ENCODE measurements around the gene DENND2C.
A peak's percentile ranks its signal among the peaks of the same experiment; 100 is the strongest.
"Not testable (repeated sequence)": the region's sequence is repeated elsewhere in the genome, so short reads cannot be mapped to it uniquely, and the experiment has no call there.

The DENND2C gene

GRCh38 chr1:114594046-114594445 lies 75.8 kb downstream of the DENND2C start:
- H3K27ac ChIP-seq (ENCODE audit: low read length): no peak overlapping the region
- H3K9me3 ChIP-seq (ENCODE audit: control insufficient read depth in 1 of 2, low read length in 2 of 2): no peaks in the 10 kb centered on the region
- H3K27me3 ChIP-seq (ENCODE audit: low read depth, low read length): no peaks in the 10 kb centered on the region
- no peak overlapping the region for H3K4me3 ChIP-seq (ENCODE audit: low read depth in 1 of 2, low read length in 2 of 2)
- H3K4me1 ChIP-seq (ENCODE audit: control insufficient read depth in 1 of 2, insufficient read depth in 2 of 2, low read length in 2 of 2): no peaks in the 10 kb centered on the region
- peaks cover 4 to 20% of the 10 kb centered on the region in 2 donors for H3K36me3 ChIP-seq (ENCODE audit: control insufficient read depth in 1 of 2, insufficient read depth in 2 of 2, low read length in 2 of 2)

GRCh38 chr1:114589122-114589521 lies 80.7 kb downstream of the DENND2C start:
- Histone ChIP-seq H3K27ac (ENCODE audit: low read length) (no peak overlapping the region), H3K9me3 (ENCODE audit: control insufficient read depth in 1 of 2, low read length in 2 of 2) (no peaks in the 10 kb centered on the region), H3K27me3 (ENCODE audit: low read depth, low read length) (no peaks in the 10 kb centered on the region), H3K4me1 (ENCODE audit: control insufficient read depth in 1 of 2, insufficient read depth in 2 of 2, low read length in 2 of 2) (no peaks in the 10 kb centered on the region), H3K4me3 (ENCODE audit: low read depth in 1 of 2, low read length in 2 of 2) (no peak overlapping the region), H3K36me3 (ENCODE audit: control insufficient read depth in 1 of 2, insufficient read depth in 2 of 2, low read length in 2 of 2) (peaks cover 3 to 23% of the 10 kb centered on the region in 2 donors)

GRCh38 chr1:114588196-114588689 lies 81.6 kb downstream of the DENND2C start:
- Histone ChIP-seq H3K9me3 (ENCODE audit: control insufficient read depth in 1 of 2, low read length in 2 of 2) (no peaks in the 10 kb centered on the region), H3K27ac (ENCODE audit: low read length) (no peak overlapping the region), H3K4me1 (ENCODE audit: control insufficient read depth in 1 of 2, insufficient read depth in 2 of 2, low read length in 2 of 2) (no peaks in the 10 kb centered on the region), H3K27me3 (ENCODE audit: low read depth, low read length) (no peaks in the 10 kb centered on the region), H3K36me3 (ENCODE audit: control insufficient read depth in 1 of 2, insufficient read depth in 2 of 2, low read length in 2 of 2) (peaks cover 0 to 15% of the 10 kb centered on the region in 2 donors), H3K4me3 (ENCODE audit: low read depth in 1 of 2, low read length in 2 of 2) (no peak overlapping the region)

- Histone ChIP-seq H3K9me3 (ENCODE audit: control insufficient read depth in 1 of 2, low read length in 2 of 2) (no peaks in the 10 kb centered on the region), H3K27ac (ENCODE audit: low read length) (no peak overlapping the region), H3K4me3 (ENCODE audit: low read depth in 1 of 2, low read length in 2 of 2) (no peak overlapping the region), H3K36me3 (ENCODE audit: control insufficient read depth in 1 of 2, insufficient read depth in 2 of 2, low read length in 2 of 2) (peaks cover 0 to 11% of the 10 kb centered on the region in 2 donors), H3K27me3 (ENCODE audit: low read depth, low read length) (no peaks in the 10 kb centered on the region), H3K4me1 (ENCODE audit: control insufficient read depth in 1 of 2, insufficient read depth in 2 of 2, low read length in 2 of 2) (peaks cover 0 to under 1% of the 10 kb centered on the region in 2 donors)
Measured at GRCh38 chr1:114587203-114587991, 82.5 kb downstream of the DENND2C start.

GRCh38 chr1:114586513-114587047 lies 83.3 kb downstream of the DENND2C start:
- H3K4me3 ChIP-seq (ENCODE audit: low read depth in 1 of 2, low read length in 2 of 2): no peak overlapping the region
- H3K27ac ChIP-seq (ENCODE audit: low read length): no peak overlapping the region
- H3K36me3 ChIP-seq (ENCODE audit: control insufficient read depth in 1 of 2, insufficient read depth in 2 of 2, low read length in 2 of 2): peaks cover 0 to 11% of the 10 kb centered on the region in 2 donors
- no peaks in the 10 kb centered on the region for H3K9me3 ChIP-seq (ENCODE audit: control insufficient read depth in 1 of 2, low read length in 2 of 2)
- no peaks in the 10 kb centered on the region for H3K27me3 ChIP-seq (ENCODE audit: low read depth, low read length)
- H3K4me1 ChIP-seq (ENCODE audit: control insufficient read depth in 1 of 2, insufficient read depth in 2 of 2, low read length in 2 of 2): peaks cover 0 to 6% of the 10 kb centered on the region in 2 donors

GRCh38 chr1:114585231-114585630 lies 84.6 kb downstream of the DENND2C start:
- Histone ChIP-seq H3K9me3 (ENCODE audit: control insufficient read depth in 1 of 2, low read length in 2 of 2) (no peaks in the 10 kb centered on the region), H3K36me3 (ENCODE audit: control insufficient read depth in 1 of 2, insufficient read depth in 2 of 2, low read length in 2 of 2) (peaks cover 0 to 11% of the 10 kb centered on the region in 2 donors), H3K4me1 (ENCODE audit: control insufficient read depth in 1 of 2, insufficient read depth in 2 of 2, low read length in 2 of 2) (peaks cover 2 to 8% of the 10 kb centered on the region in 2 donors), H3K4me3 (ENCODE audit: low read depth in 1 of 2, low read length in 2 of 2) (no peak overlapping the region), H3K27ac (ENCODE audit: low read length) (no peak overlapping the region), H3K27me3 (ENCODE audit: low read depth, low read length) (no peaks in the 10 kb centered on the region)

- Histone ChIP-seq H3K4me1 (ENCODE audit: control insufficient read depth in 1 of 2, insufficient read depth in 2 of 2, low read length in 2 of 2) (peaks cover 3 to 16% of the 10 kb centered on the region in 2 donors), H3K9me3 (ENCODE audit: control insufficient read depth in 1 of 2, low read length in 2 of 2) (no peaks in the 10 kb centered on the region), H3K36me3 (ENCODE audit: control insufficient read depth in 1 of 2, insufficient read depth in 2 of 2, low read length in 2 of 2) (peaks cover 4 to 13% of the 10 kb centered on the region in 2 donors), H3K27me3 (ENCODE audit: low read depth, low read length) (no peaks in the 10 kb centered on the region), H3K27ac (ENCODE audit: low read length) (peak within 1 kb of the TSS; percentile 95), H3K4me3 (ENCODE audit: low read depth in 1 of 2, low read length in 2 of 2) (peak within 1 kb of the TSS; percentile 71 to 93)
Measured at GRCh38 chr1:114581335-114582287, 88.2 kb downstream of the DENND2C start, which contains the start of gene BCAS2. TSS of gene BCAS2 (minus strand) at chr1:114581615. CDS start at chr1:114581591, 24 bp downstream.

- Histone ChIP-seq H3K9me3 (ENCODE audit: control insufficient read depth in 1 of 2, low read length in 2 of 2) (no peaks in the 10 kb centered on the region), H3K4me3 (ENCODE audit: low read depth in 1 of 2, low read length in 2 of 2) (no peak overlapping the region), H3K27ac (ENCODE audit: low read length) (no peak overlapping the region), H3K4me1 (ENCODE audit: control insufficient read depth in 1 of 2, insufficient read depth in 2 of 2, low read length in 2 of 2) (no peaks in the 10 kb centered on the region), H3K36me3 (ENCODE audit: control insufficient read depth in 1 of 2, insufficient read depth in 2 of 2, low read length in 2 of 2) (peaks cover 51 to 62% of the 10 kb centered on the region in 2 donors), H3K27me3 (ENCODE audit: low read depth, low read length) (no peaks in the 10 kb centered on the region)
Measured at GRCh38 chr1:114574365-114574764, 95.5 kb downstream of the DENND2C start.

GRCh38 chr1:114564141-114564540 lies 105.7 kb downstream of the DENND2C start:
- H3K27ac ChIP-seq (ENCODE audit: low read length): no peak overlapping the region
- H3K27me3 ChIP-seq (ENCODE audit: low read depth, low read length): no peaks in the 10 kb centered on the region
- H3K4me1 ChIP-seq (ENCODE audit: control insufficient read depth in 1 of 2, insufficient read depth in 2 of 2, low read length in 2 of 2): no peaks in the 10 kb centered on the region
- H3K36me3 ChIP-seq (ENCODE audit: control insufficient read depth in 1 of 2, insufficient read depth in 2 of 2, low read length in 2 of 2): peaks cover 23 to 35% of the 10 kb centered on the region in 2 donors
- H3K4me3 ChIP-seq (ENCODE audit: low read depth in 1 of 2, low read length in 2 of 2): no peak overlapping the region
- H3K9me3 ChIP-seq (ENCODE audit: control insufficient read depth in 1 of 2, low read length in 2 of 2): no peaks in the 10 kb centered on the region

- not testable (repeated sequence) for H3K9me3 ChIP-seq (ENCODE audit: control insufficient read depth in 1 of 2, low read length in 2 of 2); H3K4me1 ChIP-seq (ENCODE audit: control insufficient read depth in 1 of 2, insufficient read depth in 2 of 2, low read length in 2 of 2); H3K4me3 ChIP-seq (ENCODE audit: low read depth in 1 of 2, low read length in 2 of 2); H3K27ac ChIP-seq (ENCODE audit: low read length); H3K27me3 ChIP-seq (ENCODE audit: low read depth, low read length)
- H3K36me3 ChIP-seq (ENCODE audit: control insufficient read depth in 1 of 2, insufficient read depth in 2 of 2, low read length in 2 of 2): peaks cover 20 to 24% of the 10 kb centered on the region in 2 donors
Measured at GRCh38 chr1:114562978-114563510, 106.8 kb downstream of the DENND2C start.
